C4-2B (cell line): Measurements from ENCODE around the gene PGM5.

Source experiments
- CTCF ChIP-seq: fragments of 450-650 bp; conservative IDR thresholded peaks from 2 replicates; pipeline ENCODE4 v1.5.1; 2017; ENCODE audit warnings: mild to moderate bottlenecking
- ZFX ChIP-seq: fragments of 450-650 bp; IDR thresholded peaks from 2 replicates; pipeline ENCODE4 v1.6.1; 2017

GRCh38 chr9:68507806-68508145 lies 151.4 kb downstream of the PGM5 start:
- TF ChIP-seq CTCF (peak; percentile 40), ZFX (no peak)
